KMS-11 (cell line): ENCODE measurements around the gene FHOD1.

ENCODE experiments used
- H2AFZ ChIP-seq: fragments of 200-600 bp; sonication (generic); 2 replicates; pipeline ENCODE4 v1.6.1; 2016; ENCODE audit warnings: antibody characterized with exemption, mixed run types, low read depth
- H3K27ac ChIP-seq: fragments of 200-600 bp; sonication (generic); 2 replicates; pipeline ENCODE4 v1.6.1; 2016; ENCODE audit warnings: mild to moderate bottlenecking, mixed run types
- H3K27me3 ChIP-seq: fragments of 200-600 bp; sonication (generic); 2 replicates; pipeline ENCODE4 v1.6.1; 2017; ENCODE audit warnings: mild to moderate bottlenecking, low read depth, mixed run types, moderate library complexity; ENCODE audit not compliant: insufficient read depth
- H3K36me3 ChIP-seq: fragments of 200-600 bp; sonication (generic); 2 replicates; pipeline ENCODE4 v1.6.1; 2017; ENCODE audit warnings: mild to moderate bottlenecking, mixed run types; ENCODE audit not compliant: insufficient read depth
- H3K4me1 ChIP-seq: fragments of 200-600 bp; sonication (generic); 2 replicates; pipeline ENCODE4 v1.6.1; 2016; ENCODE audit warnings: mild to moderate bottlenecking, low read depth, mixed run types; ENCODE audit not compliant: poor library complexity, severe bottlenecking
- H3K4me2 ChIP-seq: fragments of 200-600 bp; sonication (generic); 2 replicates; pipeline ENCODE4 v1.7.0; 2016; ENCODE audit warnings: mild to moderate bottlenecking, mixed run types
- H3K4me3 ChIP-seq: fragments of 200-600 bp; sonication (generic); IDR thresholded peaks from 2 replicates; pipeline ENCODE4 v1.6.1; 2017; ENCODE audit warnings: low read depth, low read length, mixed read lengths; ENCODE audit not compliant: insufficient read depth
- H3K79me2 ChIP-seq: fragments of 200-600 bp; sonication (generic); 2 replicates; pipeline ENCODE4 v1.6.1; 2016; ENCODE audit warnings: low read depth, mixed run types; ENCODE audit not compliant: insufficient read depth
- H3K9ac ChIP-seq: fragments of 200-600 bp; sonication (generic); 2 replicates; pipeline ENCODE4 v1.6.1; 2016; ENCODE audit warnings: mild to moderate bottlenecking, mixed run types
- H4K20me1 ChIP-seq: fragments of 200-600 bp; sonication (generic); 2 replicates; pipeline ENCODE4 v1.6.1; 2016; ENCODE audit warnings: mild to moderate bottlenecking, mixed run types; ENCODE audit not compliant: insufficient read depth
- TF ChIP-seq, protein P1 (sequence below): fragments of 200-600 bp; sonication (generic); conservative IDR thresholded peaks from 2 replicates; pipeline ENCODE4 v1.6.1; 2017; ENCODE audit warnings: low read depth, mild to moderate bottlenecking, antibody characterized with exemption, low read length, moderate library complexity, mixed read lengths

The FHOD1 gene

GRCh38 chr16:67201411-67202345 lies 45.6 kb downstream of the FHOD1 start:
- Histone ChIP-seq H3K4me3 (no peak overlapping the region), H3K9ac (no peak overlapping the region), H4K20me1 (no peaks in the 10 kb centered on the region), H2AFZ (no peak overlapping the region), H3K4me2 (no peak overlapping the region), H3K27ac (no peak overlapping the region), H3K27me3 (no peaks in the 10 kb centered on the region), H3K79me2 (no peaks in the 10 kb centered on the region), H3K36me3 (no peaks in the 10 kb centered on the region; the same call in 1 of the 2 replicates), H3K4me1 (no peaks in the 10 kb centered on the region)
- TF ChIP-seq, protein P1, sequence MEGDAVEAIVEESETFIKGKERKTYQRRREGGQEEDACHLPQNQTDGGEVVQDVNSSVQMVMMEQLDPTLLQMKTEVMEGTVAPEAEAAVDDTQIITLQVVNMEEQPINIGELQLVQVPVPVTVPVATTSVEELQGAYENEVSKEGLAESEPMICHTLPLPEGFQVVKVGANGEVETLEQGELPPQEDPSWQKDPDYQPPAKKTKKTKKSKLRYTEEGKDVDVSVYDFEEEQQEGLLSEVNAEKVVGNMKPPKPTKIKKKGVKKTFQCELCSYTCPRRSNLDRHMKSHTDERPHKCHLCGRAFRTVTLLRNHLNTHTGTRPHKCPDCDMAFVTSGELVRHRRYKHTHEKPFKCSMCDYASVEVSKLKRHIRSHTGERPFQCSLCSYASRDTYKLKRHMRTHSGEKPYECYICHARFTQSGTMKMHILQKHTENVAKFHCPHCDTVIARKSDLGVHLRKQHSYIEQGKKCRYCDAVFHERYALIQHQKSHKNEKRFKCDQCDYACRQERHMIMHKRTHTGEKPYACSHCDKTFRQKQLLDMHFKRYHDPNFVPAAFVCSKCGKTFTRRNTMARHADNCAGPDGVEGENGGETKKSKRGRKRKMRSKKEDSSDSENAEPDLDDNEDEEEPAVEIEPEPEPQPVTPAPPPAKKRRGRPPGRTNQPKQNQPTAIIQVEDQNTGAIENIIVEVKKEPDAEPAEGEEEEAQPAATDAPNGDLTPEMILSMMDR = no peak

DNA sequence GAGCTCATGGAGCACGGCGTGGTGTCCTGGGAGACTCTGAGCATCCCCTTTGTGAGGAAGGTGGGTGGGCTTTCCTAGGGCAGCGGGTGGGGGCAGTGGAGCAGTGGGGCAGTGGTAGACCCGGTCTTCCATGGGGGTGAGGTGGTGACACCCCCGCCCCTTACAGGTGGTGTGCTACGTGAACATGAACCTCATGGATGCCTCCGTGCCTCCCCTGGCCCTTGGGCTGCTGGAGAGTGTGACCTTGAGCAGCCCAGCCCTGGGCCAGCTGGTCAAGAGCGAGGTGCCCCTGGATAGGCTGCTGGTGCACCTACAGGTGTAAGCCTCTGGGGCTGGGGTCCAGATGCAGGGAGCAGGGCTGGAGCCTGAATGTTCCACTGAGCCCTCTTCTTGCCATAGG lies 46.8 kb downstream of the FHOD1 start:
- Histone ChIP-seq H3K9ac (no peak overlapping the region), H3K27ac (no peak overlapping the region), H3K79me2 (no peaks in the 10 kb centered on the region), H3K4me3 (no peak overlapping the region), H4K20me1 (no peaks in the 10 kb centered on the region), H3K36me3 (no peaks in the 10 kb centered on the region; the same call in 1 of the 2 replicates), H3K4me1 (no peaks in the 10 kb centered on the region), H3K4me2 (no peak overlapping the region), H2AFZ (no peak overlapping the region), H3K27me3 (no peaks in the 10 kb centered on the region)
- TF ChIP-seq, protein P1 = no peak

DNA sequence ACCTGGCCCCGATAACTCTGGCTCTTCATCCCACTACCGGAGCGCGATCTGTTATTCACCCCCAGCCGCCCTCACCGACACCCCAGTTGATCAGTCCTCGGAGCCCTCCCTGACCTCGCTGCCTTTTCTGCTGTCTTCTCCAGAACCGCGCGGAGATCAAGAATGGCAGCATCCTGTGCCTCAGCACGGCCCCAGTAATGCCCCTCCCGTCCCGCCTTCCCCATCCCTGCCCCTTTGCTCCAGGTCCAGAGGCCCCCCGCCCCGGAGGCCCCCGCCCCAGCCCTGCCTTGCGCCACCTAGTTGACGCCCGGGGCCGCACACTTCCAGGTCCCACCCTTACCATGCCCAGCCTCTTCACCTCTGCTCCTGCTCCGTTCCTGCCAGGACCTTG lies 47.5 kb downstream of the FHOD1 start:
- no peak overlapping the region for H3K4me2 ChIP-seq
- H3K27me3 ChIP-seq = no peaks in the 10 kb centered on the region
- H3K79me2 ChIP-seq = no peaks in the 10 kb centered on the region
- H4K20me1 ChIP-seq = no peaks in the 10 kb centered on the region
- TF ChIP-seq, protein P1 = no peak
- no peak overlapping the region for H3K27ac ChIP-seq
- no peaks in the 10 kb centered on the region; the same call in 1 of the 2 replicates for H3K36me3 ChIP-seq
- H3K4me3 ChIP-seq = no peak overlapping the region
- no peaks in the 10 kb centered on the region for H3K4me1 ChIP-seq
- no peak overlapping the region for H3K9ac ChIP-seq
- H2AFZ ChIP-seq = no peak overlapping the region

GRCh38 chr16:67199011-67199807 lies 48.1 kb downstream of the FHOD1 start, which contains the start of gene ELMO3:
Gene ELMO3, plus strand, starts transcription at chr16:67199131. Its CDS starts 196 bp downstream, at chr16:67199327.
- Histone ChIP-seq H2AFZ (no peak within 1 kb of the TSS), H3K4me3 (no peak within 1 kb of the TSS), H3K4me2 (no peak within 1 kb of the TSS), H3K4me1 (no peaks in the 10 kb centered on the region), H4K20me1 (no peaks in the 10 kb centered on the region), H3K9ac (no peak within 1 kb of the TSS), H3K36me3 (no peaks in the 10 kb centered on the region; the same call in 1 of the 2 replicates), H3K79me2 (peaks cover 1% of the 10 kb centered on the region), H3K27me3 (no peaks in the 10 kb centered on the region), H3K27ac (no peak within 1 kb of the TSS)
- TF ChIP-seq, protein P1 = no peak
